GM21619 (cell line): ENCODE results near the gene RAI14.

ENCODE experiments used
- ATAC-seq: cut with Tn5 transposase; IDR thresholded peaks from one replicate; pipeline ENCODE4 v1.9.1; 2021; ENCODE audit not compliant: unreplicated experiment

RAI14 gene

DNA sequence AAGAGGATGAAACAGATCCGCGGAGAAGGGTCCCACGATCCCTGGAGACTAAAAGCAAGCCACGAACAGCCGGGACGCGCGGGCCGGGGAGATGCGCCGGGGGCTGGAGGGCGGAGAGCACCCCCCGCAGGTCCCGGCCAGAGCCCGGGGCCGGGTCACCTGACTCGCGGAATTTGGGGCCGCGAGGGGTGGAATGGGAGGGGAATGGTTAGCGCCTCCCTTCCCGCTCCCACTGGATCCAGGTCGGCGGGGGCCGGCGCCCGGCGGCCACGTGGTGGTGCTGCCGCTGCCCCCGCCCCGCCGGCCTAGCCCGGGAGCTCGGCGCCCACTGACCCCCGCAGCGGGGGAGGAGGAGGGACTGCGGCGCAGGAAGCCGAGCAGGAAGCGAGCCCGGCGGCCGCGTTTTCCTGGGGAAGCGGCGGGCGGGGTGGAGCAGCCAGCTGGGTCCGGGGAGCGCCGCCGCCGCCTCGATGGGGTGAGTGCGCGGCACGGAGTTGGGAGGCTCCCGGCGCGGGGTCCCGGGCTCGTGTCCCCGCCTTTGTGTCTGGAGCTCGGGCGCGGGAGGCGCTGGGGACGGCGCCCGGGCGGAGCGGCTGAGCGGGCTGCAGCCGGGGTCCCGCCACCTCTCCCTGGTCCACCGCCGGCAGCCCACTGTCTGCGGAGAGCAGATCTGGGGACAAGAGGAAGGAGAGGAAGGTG is at the start of gene RAI14:
Gene RAI14, plus strand, starts transcription at position 328 of the 699 bp plus-strand sequence. CDS start 30,592 bp downstream, outside the sequence.
- no peak for ATAC-seq

DNA sequence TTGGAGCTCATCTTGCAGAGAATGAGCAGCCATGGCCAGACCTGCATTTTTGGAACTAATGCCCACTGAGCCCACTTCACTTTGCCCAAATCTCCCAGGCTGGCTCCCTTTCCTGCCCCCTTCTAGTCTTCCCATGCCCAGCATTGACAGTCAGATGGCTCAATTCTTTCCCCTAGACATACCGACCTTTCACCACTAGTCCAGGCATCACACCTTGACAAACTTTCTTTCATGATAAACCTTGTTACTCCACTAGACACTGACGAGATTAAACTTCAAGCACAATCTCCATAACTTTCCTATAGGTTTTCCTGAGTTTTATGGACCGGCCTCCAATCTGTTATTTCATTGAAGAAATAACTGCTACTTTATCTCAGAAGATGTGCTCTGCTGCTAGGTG is 47.8 kb upstream of the RAI14 start:
- no peak for ATAC-seq

DNA sequence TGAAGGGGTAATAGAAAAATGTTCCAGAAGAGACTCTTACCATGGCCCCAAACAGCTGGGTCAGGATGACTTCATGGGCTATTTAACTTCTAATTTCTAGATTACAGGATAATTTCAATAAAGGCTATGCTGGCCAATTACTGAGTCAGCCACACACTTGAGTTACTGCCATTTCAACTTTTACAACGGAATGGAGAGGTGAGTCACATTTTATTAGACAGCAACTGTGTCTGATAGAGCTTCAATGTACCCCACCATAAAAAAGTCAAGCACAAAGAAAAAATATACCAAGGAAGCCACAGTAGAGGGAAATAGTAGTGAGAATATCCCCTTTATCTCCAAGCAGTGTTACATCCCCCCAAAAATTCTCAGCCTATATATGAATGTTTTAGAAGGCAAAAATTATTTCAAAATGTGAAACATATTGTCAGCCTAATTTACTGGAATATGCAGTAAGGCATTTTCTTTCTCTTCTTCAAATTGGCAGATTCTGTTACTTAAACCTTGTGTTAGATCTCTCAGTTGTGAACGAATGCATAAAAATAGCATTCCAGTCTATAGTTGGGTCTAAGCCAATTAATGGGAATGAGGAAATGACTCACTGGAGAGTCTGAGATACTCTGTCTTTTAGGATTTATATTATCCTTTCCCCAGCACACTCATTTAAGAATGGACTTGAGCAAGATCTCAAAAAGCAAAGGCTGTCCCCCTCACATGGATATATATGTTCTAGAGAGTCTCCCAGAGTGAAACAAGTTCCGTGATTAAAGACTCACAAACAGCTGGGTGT is 47.1 kb upstream of the RAI14 start:
- ATAC-seq: no peak

DNA sequence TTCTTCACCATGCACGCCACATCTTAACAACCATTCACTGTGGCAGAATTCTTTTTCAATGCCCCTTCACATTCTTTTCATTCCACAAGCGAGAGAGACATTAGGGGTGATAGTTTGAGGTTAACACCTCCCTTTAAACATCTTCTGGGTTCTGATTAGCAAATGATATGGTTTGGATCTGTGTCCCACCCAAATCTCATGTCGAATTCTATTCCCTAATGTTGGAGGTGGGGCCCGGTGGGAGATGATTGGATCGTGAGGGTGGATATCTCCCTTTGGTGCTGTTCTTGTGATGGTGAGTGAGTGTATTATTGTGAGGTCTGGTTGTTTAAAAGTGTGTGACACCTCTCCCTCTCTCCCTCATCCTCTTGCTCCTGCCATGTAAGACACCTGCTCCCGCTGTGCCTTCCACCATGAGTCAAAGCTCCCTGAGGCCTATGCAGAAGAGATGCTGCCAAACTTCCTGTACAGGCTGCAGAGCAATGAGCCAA is 46.1 kb upstream of the RAI14 start:
- ATAC-seq: no peak

DNA sequence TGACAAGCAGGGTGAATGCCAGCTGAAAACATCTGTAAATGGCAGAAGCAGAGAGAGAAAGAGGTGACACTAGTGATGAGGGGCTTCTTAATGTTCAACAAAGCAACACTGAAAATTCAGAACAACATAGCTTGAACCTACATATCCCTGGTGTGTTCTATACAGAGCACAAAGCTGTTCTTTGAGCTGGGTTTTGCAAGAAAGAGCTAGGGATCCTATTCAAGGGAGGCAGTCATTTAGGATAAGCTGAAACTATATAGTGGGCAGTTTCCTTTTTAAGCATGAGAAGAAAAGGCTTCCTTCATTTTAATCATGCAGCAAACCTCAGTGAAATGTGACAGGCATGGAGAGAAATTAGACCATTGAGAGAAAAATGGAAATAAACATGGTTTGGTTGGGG is 45.6 kb upstream of the RAI14 start:
- no peak for ATAC-seq

DNA sequence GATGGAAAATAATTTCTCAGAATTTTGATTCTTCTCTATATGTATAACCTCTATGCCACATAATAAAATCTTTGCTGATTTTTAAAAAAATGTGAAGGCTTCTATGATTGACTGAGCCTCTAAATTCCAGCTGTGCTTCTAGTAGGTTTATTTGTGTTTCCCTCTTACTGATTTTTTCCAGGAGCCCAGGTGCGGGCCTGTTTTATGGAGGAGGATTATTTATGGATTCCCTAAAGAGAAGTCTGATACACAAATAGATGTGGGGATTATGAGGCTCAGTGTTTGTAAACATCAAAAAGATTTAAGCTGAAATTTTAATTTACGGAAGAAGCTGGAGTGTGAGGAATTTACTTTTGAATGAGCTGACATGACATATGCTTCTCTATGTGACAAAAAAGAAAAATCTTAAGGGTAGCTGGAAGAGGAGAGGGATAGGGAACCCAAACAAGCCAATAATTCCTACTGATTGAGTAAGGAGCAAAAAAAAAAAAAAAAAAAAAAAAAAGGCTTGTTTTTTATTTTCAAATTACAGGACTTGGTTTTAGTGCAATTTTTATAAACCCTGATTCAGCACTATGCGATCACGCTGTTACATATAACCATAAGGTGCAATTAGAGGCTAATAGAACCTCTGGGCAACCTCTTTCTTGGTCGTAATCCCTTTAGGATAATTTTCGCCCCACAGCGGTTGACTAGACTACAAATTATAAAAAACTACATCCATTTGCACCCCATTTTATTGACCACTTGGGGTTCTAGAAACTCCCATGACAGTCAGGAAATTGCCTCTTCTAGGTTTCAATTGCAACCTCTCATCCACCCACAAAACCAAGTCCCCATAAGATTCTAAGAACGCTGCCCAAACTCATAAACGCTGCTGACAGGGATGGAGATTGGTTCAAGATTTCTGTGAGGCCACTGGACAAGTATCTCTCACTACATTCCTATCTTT is 44.4 kb upstream of the RAI14 start:
- ATAC-seq: no peak

DNA sequence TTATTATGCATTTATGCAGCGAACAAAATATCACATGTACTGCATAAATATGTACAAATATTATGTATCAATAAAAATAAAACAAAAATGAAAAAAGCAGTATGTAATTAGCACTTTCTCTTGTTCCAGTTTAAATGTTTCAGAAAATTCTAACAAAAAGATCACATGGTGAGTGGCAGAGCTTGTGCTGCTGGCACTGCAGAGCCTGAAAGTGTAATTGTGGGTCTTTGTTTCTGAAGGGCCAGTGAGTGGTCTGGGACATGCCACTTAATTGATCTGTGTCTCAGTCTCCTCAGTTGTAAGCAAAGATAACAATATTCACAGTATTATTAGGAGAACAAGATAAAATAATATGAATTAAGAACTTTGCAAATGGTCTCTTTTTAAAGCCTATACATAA is 39.5 kb upstream of the RAI14 start:
- ATAC-seq: no peak

DNA sequence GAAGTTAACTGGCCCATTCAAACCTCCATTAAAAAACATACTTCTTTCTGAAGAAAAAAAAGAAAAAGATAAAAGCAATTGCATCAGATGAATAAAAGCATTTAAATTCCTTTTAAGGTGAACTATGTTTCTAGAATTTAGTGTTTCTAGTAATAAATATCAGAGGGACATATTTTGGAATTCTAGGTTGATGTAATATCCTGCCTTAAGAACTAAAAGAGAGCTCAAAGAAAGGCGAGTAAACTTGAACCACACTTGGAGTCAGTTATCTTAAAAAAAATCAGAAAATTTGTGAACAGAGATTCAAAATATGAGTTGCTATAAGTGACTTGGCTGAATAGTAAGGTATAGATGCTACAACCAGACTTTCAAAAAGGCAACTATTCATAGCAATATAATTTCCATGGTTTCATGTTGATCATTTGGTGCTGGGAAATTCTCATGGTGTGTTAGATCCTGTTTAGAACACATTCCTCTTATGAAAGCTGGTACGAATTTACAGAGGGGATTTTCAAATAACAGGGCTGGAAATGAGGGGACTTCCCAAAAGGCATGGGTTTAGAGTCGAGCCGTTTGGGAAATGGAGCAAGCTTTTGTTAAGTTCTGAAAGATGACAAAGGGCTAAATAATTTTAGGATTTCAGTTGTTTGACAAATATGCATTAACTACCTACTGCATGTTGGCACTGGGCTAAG is 37.6 kb upstream of the RAI14 start:
- no peak for ATAC-seq

DNA sequence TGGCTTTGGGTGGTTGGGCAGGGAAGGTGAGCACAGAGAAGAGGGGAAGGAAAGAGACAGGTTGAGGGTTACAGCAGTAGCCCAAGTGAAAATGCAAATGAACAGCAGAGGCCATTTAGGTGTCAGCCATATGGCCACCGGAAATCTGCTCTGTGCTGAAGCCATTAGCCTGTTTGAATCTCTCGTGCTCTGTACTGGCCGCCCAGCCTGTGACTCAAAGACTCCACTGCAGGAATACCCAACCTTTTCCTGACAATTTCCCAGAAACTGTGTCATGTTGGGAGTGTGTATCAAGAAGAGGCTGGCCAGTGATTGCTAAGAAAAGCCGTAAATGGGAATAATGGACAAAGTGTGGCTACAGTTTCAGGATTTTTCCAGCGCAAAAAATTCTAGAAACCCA is 35.9 kb upstream of the RAI14 start:
- ATAC-seq: no peak

DNA sequence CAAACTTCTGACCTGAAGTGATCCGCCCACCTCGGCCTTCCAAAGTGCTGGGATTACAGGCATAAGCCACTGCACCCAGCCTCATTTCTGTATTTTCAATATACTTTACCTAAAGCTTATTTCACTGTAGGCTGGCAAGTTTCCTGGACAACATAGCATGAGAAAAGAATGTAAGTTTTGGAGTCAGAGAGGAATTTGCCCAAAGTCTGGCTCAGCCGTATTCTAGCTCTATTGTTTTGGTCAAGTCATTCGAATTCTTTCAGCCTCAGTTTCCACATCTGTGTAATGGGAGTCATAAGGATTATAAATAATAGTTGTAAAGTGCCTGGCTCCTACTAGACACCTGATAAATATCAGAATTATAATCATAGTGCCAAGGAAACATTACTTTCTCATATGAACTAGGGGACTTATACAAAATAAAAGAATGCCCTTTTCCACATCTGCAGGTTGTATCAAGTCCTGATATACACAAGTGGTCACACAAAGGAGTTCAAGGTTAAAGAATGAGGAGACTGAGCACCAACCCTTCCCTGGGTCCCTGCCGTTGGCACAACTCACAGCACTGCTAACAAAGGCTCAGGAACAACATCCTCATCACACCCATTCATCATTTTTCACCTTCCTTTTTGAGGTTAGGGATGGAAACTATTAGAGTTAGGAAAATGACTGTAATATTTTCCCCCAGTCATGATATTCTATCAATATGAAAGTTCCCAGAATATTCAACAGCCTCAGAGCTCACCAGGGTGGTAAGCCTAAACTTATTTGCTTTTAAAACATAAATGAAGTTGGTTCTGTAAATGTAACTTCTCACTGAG is 34.6 kb upstream of the RAI14 start:
- no peak for ATAC-seq

DNA sequence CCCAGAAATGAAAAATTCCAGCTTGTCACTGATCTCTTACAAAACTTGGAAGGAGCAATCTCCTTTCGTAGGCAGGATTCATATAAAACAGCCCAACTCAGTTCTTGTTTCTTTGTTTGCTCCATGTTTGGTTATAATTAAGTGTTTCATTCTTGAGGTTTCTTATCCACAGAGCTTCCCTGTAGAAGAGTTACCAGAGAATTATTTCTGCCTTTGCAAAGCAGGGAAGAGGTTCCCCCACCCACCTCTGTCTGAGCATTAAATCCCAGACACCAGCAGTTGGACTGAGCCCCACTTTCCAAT is 34.1 kb upstream of the RAI14 start:
- ATAC-seq: no peak

DNA sequence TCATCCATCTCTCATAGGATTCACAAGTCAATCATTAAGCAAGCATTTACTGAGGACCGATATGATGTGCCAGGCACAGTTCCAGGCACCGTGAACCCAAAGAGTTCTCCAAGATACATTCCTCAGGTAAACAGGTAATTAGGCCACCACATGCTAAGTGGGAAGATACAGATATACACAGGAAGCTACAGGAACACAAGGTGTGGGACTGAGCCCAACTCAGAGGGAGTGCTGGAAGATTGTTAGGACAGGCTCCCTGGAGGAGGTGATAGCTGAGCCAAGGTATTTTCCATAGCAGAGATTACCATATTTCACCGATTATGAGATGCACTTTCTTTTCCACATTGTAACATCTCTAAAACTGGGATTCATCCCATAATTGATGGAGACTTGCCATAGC is 31.4 kb upstream of the RAI14 start:
- no peak for ATAC-seq

DNA sequence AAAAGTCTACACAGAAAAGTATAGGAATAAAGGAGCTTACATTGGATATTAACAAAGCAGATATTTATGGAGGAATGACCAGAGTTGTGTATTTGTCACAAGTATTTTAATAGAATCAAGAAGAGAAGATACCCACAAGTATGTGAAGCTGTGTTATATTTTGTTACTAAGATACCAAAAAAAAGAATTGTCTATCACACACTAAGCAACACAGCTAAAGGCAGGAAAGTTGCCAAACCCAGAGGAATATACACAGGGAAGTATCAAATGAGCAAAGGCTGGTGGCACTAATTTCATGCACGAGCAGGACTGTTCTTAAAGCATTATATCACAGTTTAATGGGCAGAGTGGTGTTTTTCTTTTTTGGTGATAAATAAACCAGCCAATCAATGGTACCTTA is 30.9 kb upstream of the RAI14 start:
- no peak for ATAC-seq

DNA sequence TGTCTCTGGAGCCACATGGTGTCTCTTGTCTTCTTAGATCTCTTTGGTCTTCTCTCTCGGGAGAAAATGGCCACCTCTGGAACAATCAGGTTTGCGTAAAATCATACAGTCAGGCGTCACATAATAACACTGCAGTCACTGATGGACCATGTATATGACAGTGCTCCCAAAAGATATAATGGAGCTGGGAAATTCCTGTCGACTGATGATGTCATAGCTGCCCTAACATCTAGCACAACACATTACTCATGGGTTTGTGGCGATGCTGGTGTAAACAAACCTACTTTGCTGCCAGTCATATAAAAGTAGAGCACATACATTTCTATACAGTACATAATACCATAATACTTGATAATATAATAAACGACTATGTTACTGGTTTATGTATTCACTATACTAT is 30.1 kb upstream of the RAI14 start:
- ATAC-seq: no peak

DNA sequence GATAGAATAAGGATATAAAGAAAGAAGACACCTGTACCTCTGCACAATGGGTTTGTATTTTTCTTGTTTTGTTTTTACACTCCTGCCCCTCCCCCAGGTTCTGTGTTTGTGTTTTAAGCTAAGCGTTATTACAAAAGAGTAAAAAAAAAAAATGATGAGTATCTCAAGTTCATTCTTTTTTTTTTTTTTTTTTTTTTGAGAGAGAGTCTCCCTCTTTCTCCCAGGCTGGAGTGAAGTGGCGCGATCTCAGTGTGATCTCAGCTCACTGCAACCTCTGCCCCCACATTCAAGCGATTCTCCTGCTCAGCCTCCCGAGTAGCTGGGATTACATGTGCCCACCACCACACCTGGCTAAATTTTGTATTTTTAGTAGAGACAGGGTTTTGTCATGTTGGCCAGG is 29.4 kb upstream of the RAI14 start:
- ATAC-seq: no peak

DNA sequence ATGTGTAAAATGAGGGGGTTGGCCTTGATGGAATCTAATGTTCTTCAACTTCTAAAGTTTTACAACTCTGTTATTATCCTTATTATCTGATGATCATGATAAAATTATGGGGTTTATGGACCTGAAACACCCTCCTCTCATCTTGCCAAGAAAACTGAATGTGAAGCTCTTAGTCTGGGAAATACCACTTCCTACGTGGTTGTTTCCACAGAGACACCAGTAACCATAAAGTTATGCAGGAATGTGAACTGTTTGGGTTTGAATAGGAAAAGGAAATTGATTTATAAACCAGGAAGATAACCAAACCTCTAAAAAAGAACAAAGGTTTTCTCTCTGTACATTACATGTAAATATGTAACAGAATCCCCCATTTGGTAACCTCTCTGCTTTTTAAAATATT is 28.3 kb upstream of the RAI14 start:
- ATAC-seq: no peak

DNA sequence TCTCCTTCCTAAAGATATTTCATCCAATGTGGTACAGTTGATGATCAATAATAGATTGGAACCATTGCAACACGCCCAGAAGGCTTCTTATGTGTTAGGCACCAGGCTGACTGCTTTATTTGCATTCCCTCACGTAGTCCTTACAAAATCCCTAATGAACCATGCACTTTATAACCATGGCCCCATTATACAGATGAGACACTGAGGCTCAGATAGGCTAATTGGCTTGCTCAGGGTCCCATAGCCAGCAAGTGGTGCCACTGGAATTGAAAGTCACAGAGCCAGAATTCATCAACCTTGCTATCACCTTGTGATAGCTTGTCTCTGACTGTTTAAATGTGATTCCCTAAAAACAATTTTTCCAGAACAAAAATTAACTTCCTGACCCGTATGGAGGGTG is 27.8 kb upstream of the RAI14 start:
- no peak for ATAC-seq

DNA sequence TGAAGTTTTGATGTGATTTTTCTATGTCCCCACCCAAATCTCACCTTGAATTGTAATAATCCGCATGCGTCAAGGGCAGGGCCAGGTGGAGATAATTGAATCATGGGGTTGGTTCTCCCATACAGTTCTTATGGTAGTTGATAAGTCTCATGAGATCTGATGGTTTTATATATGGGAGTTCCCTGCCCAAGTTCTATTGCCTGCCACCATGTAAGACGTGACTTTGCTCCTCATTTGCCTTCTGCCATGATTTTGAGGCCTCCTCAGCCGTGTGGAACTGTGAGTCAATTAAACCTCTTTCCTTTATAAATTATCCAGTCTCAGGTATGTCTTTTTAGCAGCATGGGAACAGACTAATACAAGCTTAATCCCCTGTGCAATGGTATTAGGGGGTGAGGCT is 25.5 kb upstream of the RAI14 start:
- no peak for ATAC-seq

DNA sequence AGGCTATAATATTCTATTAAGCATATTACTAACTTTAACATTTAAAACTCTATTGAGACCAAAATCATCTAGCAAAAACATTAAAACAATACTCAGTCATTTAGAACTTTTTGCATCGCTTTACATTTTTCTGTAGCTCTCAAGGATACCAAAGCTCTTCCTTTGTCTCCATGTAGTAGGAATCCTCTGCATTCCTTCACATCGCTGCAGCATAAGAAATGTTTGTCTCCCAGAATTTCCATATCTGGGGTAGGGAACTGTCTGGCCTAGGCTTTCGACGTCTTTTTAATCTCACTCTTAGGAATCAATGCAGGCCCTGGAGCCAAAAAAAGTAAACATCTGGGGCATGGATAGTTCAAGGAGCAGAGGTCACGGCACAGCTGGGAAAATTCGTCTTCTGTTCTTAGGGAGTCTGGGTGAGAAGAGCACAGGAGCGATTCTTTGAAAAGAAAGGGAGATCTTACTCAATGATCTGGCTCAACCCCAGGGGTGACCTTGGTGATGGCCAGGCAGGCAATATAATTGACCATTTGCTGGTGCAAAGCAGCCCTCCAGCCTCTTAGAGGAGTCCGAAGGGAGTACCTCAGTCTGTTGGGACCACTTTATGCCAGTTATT is 23.2 kb upstream of the RAI14 start:
- no peak for ATAC-seq
